SK-N-SH treated with all-trans-retinoic acid at 6 μM for 48 hours (cell line): Measurements from ENCODE around the gene ATF5.

Experiments
- ESRRG ChIP-seq: fragments of 250-450 bp; sonication (Bioruptor Pico); IDR thresholded peaks from 2 replicates; pipeline ENCODE4 v1.6.1; 2021; ENCODE audit warnings: mild to moderate bottlenecking
- OSR1 ChIP-seq: fragments of 250-450 bp; sonication (Bioruptor Pico); IDR thresholded peaks from 2 replicates; pipeline ENCODE4 v1.8.0; 2022; ENCODE audit warnings: moderate library complexity, mild to moderate bottlenecking, inconsistent platforms
- ZFP3 ChIP-seq: fragments of 250-450 bp; sonication (Bioruptor Pico); IDR thresholded peaks from 2 replicates; pipeline ENCODE4 v1.5.0; 2020; ENCODE audit warnings: mild to moderate bottlenecking, moderate library complexity
- TF ChIP-seq, protein P1 (sequence below): fragments of 250-450 bp; sonication (Bioruptor Pico); IDR thresholded peaks from 2 replicates; pipeline ENCODE4 v1.8.0; 2020; ENCODE audit warnings: mild to moderate bottlenecking, moderate library complexity, borderline replicate concordance

- no peak for TF ChIP-seq ESRRG (CRISPR knock-in tag)
- TF ChIP-seq ZFP3: no peak
- TF ChIP-seq OSR1 (CRISPR knock-in tag): no peak
- TF ChIP-seq, protein P1, sequence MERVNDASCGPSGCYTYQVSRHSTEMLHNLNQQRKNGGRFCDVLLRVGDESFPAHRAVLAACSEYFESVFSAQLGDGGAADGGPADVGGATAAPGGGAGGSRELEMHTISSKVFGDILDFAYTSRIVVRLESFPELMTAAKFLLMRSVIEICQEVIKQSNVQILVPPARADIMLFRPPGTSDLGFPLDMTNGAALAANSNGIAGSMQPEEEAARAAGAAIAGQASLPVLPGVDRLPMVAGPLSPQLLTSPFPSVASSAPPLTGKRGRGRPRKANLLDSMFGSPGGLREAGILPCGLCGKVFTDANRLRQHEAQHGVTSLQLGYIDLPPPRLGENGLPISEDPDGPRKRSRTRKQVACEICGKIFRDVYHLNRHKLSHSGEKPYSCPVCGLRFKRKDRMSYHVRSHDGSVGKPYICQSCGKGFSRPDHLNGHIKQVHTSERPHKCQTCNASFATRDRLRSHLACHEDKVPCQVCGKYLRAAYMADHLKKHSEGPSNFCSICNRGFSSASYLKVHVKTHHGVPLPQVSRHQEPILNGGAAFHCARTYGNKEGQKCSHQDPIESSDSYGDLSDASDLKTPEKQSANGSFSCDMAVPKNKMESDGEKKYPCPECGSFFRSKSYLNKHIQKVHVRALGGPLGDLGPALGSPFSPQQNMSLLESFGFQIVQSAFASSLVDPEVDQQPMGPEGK (CRISPR knock-in tag): no peak
Measured at GRCh38 chr19:49951806-49952478, 22.9 kb downstream of the ATF5 start.
